Natural killer cell (primary cell): Measurements from ENCODE around the gene SLC43A3. TPM values are rescaled to one million over a fixed set of nuclear protein-coding genes. Genes with fewer than 3 reads are reported as not detected.

Experiments
- ATAC-seq, 3 donors: fragments of 150-1000 bp in 2 of 3; fragments of 200-7000 bp in 1 of 3; cut with Tn5 transposase; 1 replicate in 1 of 3; 2 replicates in 2 of 3; pipeline ENCODE4 v1.10.0; 2021; ENCODE audit warnings: mild to moderate bottlenecking in 2 of 3, moderate library complexity in 2 of 3
- DNase-seq, 2 donors: peaks; one replicate each; pipeline versions ENCODE4 v3.0.0 to v3.0.0-alpha.2; 2013 to 2021; ENCODE audit warnings: mixed read lengths in 1 of 2
- H3K27ac ChIP-seq: one replicate; pipeline ENCODE4 v1.5.1; 2013; ENCODE audit warnings: mild to moderate bottlenecking, low read length
- H3K27me3 ChIP-seq: one replicate; pipeline ENCODE4 v1.6.1; 2013; ENCODE audit warnings: low read length; ENCODE audit not compliant: control insufficient read depth, insufficient read depth
- H3K36me3 ChIP-seq: one replicate; pipeline ENCODE4 v1.6.1; 2013; ENCODE audit warnings: low read length; ENCODE audit not compliant: control insufficient read depth, insufficient read depth
- H3K4me1 ChIP-seq: one replicate; pipeline ENCODE4 v1.6.1; 2013; ENCODE audit warnings: low read length; ENCODE audit not compliant: control insufficient read depth, insufficient read depth
- H3K4me3 ChIP-seq: one replicate; pipeline ENCODE4 v1.5.1; 2013; ENCODE audit warnings: low read length
- H3K9me3 ChIP-seq: one replicate; pipeline ENCODE4 v1.6.1; 2013; ENCODE audit warnings: low read length; ENCODE audit not compliant: control insufficient read depth, insufficient read depth
- H3K27ac Mint-ChIP-seq, 2 donors: one replicate each; pipeline ENCODE4 v1.8.0; 2022; ENCODE audit warnings: mild to moderate bottlenecking in 2 of 2, mixed read lengths in 2 of 2, moderate library complexity in 1 of 2
- H3K27me3 Mint-ChIP-seq, 2 donors: one replicate each; pipeline ENCODE4 v1.8.0; 2022; ENCODE audit warnings: low read depth in 2 of 2, mixed read lengths in 2 of 2
- H3K36me3 Mint-ChIP-seq: one replicate; pipeline ENCODE4 v1.8.0; 2022; ENCODE audit warnings: mixed read lengths
- H3K4me1 Mint-ChIP-seq, 2 donors: one replicate each; pipeline ENCODE4 v1.8.0; 2022; ENCODE audit warnings: mixed read lengths in 2 of 2
- H3K4me3 Mint-ChIP-seq: one replicate; pipeline ENCODE4 v1.8.0; 2022; ENCODE audit warnings: mild to moderate bottlenecking, moderate library complexity, mixed read lengths
- H3K9me3 Mint-ChIP-seq, 2 donors: one replicate each; pipeline ENCODE4 v1.8.0; 2022; ENCODE audit warnings: mixed read lengths in 2 of 2
- CTCF ChIP-seq: fragments of 200-600 bp; IDR thresholded peaks from one replicate; pipeline ENCODE4 v1.8.0; 2022; ENCODE audit warnings: antibody characterized with exemption
- WGBS: methylation state at CpG from one replicate; pipeline ENCODE4 v1.1.7; 2013; ENCODE audit warnings: missing lambda C conversion rate; ENCODE audit not compliant: insufficient coverage; 5-methylcytosine and 5-hydroxymethylcytosine counted together
- intact Hi-C: fragments of 100-400 bp; cut with micrococcal nuclease; formaldehyde crosslinking; loops from one replicate; pipeline ENCODE4 v1.14.2; 2022
- total RNA-seq, 4 donors: library from RNA; stranded (reverse); fragments of 120-200 nt in 1 of 4; gene quantifications; one replicate each; pipeline versions ENCODE4 v1.2.3 to v1.2.4, GENCODE V29; 2013 to 2022

SLC43A3 gene
- total RNA-seq: 10 to 100 TPM; 17.0 to 22.2 (median 20.7) TPM
- 8.6 TPM for total RNA-seq (2013)

- peak; percentile 52 to 76 for DNase-seq
- peaks cover 0 to 7% of the 10 kb centered on the region in 2 donors for H3K27me3 Mint-ChIP-seq
- 5% methylated on average over 39 of the region's 39 CpGs for WGBS
- H3K4me1 Mint-ChIP-seq: peaks cover 43 to 54% of the 10 kb centered on the region in 2 donors
- TF ChIP-seq CTCF: no peak
- Histone ChIP-seq H3K27ac (peak within 1 kb of the TSS; percentile 47), H3K9me3 (no peaks in the 10 kb centered on the region), H3K27me3 (no peaks in the 10 kb centered on the region), H3K36me3 (no peaks in the 10 kb centered on the region), H3K4me1 (peaks cover 47% of the 10 kb centered on the region), H3K4me3 (peak within 1 kb of the TSS; percentile 48)
- no peaks in the 10 kb centered on the region for H3K36me3 Mint-ChIP-seq
- H3K9me3 Mint-ChIP-seq: no peaks in the 10 kb centered on the region
- intact Hi-C loops: loop anchor here (5.0 kb wide), 1 partner anchor 90 kb away; the partner anchor contains the start of genes P2RX3 and SSRP1
- H3K27ac Mint-ChIP-seq: peak within 1 kb of the TSS; percentile 79 to 90
- H3K4me3 Mint-ChIP-seq: peak within 1 kb of the TSS; percentile 91
- ATAC-seq: peak; percentile 50 to 69 (median 57)
Observed at GRCh38 chr11:57426929-57427726, at the start of gene SLC43A3. TSS of gene SLC43A3 (minus strand) at chr11:57427121. CDS start at chr11:57426172, 949 bp downstream.

GRCh38 chr11:57476047-57476756 is 49.3 kb upstream of the SLC43A3 start:
- Histone ChIP-seq H3K4me1 (peaks cover 36% of the 10 kb centered on the region), H3K36me3 (no peaks in the 10 kb centered on the region), H3K4me3 (peak overlapping the region; percentile 43), H3K27me3 (no peaks in the 10 kb centered on the region), H3K9me3 (no peaks in the 10 kb centered on the region), H3K27ac (peak overlapping the region; percentile 19)
- peaks cover 5 to 7% of the 10 kb centered on the region in 2 donors for H3K27me3 Mint-ChIP-seq
- H3K36me3 Mint-ChIP-seq: no peaks in the 10 kb centered on the region
- ATAC-seq (peak; percentile 52 to 71 (median 59)), DNase-seq (peak; percentile 38 to 49)
- H3K4me1 Mint-ChIP-seq: peaks cover 30 to 55% of the 10 kb centered on the region in 2 donors
- WGBS: 2% methylated on average over 80 of the region's 80 CpGs
- H3K27ac Mint-ChIP-seq: peak overlapping the region in 1 of 2 donors; percentile 84
- H3K4me3 Mint-ChIP-seq: peak overlapping the region; percentile 85
- no peak for TF ChIP-seq CTCF
- no peaks in the 10 kb centered on the region for H3K9me3 Mint-ChIP-seq
- intact Hi-C loops: no loop called here

GRCh38 chr11:57475671-57476046 is 48.7 kb upstream of the SLC43A3 start:
- Mint-ChIP-seq H3K27ac (peak overlapping the region in 1 of 2 donors; percentile 84), H3K36me3 (no peaks in the 10 kb centered on the region), H3K9me3 (no peaks in the 10 kb centered on the region), H3K4me3 (peak overlapping the region; percentile 85), H3K27me3 (peaks cover 3 to 7% of the 10 kb centered on the region in 2 donors), H3K4me1 (peaks cover 30 to 55% of the 10 kb centered on the region in 2 donors)
- DNase-seq: no peak
- Histone ChIP-seq H3K4me1 (peaks cover 36% of the 10 kb centered on the region), H3K4me3 (peak overlapping the region; percentile 17), H3K27me3 (no peaks in the 10 kb centered on the region), H3K36me3 (no peaks in the 10 kb centered on the region), H3K9me3 (no peaks in the 10 kb centered on the region), H3K27ac (peak overlapping the region; percentile 19)
- WGBS: 79% methylated on average over 5 of the region's 5 CpGs
- intact Hi-C loops: no loop called here
- no peak for TF ChIP-seq CTCF
- no peak for ATAC-seq
